ENCODE data around the gene USP32.
"Not testable (repeated sequence)": the region's sequence is repeated elsewhere in the genome, so short reads cannot be mapped to it uniquely, and the experiment has no call there.

DNA sequence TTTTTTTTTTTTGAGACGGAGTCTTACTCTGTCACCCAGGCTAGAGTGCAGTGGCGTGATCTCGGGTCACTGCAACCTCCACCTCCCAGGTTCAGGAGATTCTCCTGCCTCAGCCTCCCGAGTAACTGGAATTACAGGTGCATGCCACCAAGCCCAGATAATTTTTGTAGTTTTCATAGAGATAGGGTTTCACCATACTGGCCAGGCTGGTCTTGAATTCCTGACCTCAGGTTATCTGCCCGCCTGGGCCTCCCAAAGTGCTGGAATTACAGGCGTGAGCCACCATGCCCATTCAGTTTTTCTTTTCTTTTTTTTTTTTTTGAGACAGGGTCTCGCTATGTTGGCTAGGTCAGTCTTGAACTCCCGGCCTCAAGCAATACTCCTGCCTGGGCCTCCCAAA lies 164.7 kb downstream of the USP32 start:
- not testable (repeated sequence) for TF ChIP-seq POLR2A, POLR2AphosphoS5 (IDR thresholded peaks at IDR 0.05; ENCODE audit: low read depth, low read length)

Data from GM12892 (cell line).